Epithelial cell of proximal tubule (primary cell): ENCODE results near the gene METTL25B. TPM values are rescaled to one million over a fixed set of nuclear protein-coding genes. Genes with fewer than 3 reads are reported as not detected.

ENCODE experiments used
- DNase-seq: peaks from one replicate; pipeline ENCODE4 v3.0.0-alpha.2; 2011; ENCODE audit warnings: low read depth
- H3K4me3 ChIP-seq: 2 replicates; pipeline ENCODE4 v1.5.1; 2011; ENCODE audit warnings: low read depth, mild to moderate bottlenecking, low read length
- CTCF ChIP-seq: conservative IDR thresholded peaks from 2 replicates; pipeline ENCODE4 v1.5.1; 2012; ENCODE audit warnings: low read depth, mild to moderate bottlenecking, low read length
- total RNA-seq: library from RNA; depleted of rRNA; stranded (reverse); fragments of >200 nt; gene quantifications from 2 replicates; pipeline ENCODE4 v1.2.3, GENCODE V29; 2015

Gene METTL25B
- total RNA-seq, 1 donor from 2014 or later, result 19.9 TPM

DNA sequence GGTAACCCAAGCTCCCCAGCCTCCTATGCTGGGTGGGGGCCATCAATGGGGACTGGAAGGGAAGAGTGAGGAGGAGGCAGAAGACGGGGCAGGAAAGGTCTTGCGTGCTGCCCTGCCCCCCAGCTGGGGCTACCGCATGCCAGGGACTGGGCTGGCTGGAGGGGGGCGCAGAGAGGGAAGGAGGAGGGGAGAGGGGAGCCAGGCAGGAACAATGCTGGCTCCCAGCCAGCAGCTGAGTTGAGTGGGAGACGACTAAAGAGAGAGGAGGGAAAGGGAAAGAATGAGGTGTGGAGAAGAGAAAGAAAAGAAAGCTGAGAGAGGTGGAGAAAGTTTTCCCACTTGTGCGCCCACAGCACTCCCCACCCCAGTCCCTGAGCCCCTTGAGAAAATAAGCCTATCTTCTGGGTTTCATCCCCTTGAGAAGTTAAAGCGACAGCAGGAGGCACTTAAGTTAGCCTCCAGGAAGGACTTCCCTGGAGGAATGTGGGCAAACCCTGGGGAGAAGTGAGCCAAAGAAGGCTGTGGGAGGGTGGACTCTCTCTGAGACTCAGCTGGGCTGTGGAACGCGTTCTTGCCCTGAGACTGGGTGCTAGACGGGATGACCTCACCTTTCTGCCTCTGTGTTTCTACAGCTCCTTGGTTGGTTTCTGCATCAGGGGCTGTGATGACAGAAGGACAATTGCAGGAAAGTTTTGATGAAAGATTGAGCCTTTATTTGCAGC, 38.2 kb upstream of the METTL25B start:
- no peak for DNase-seq
- peak overlapping the region; percentile 21 for H3K4me3 ChIP-seq
- no peak for TF ChIP-seq CTCF

- no peak for DNase-seq
- TF ChIP-seq CTCF, result no peak
- H3K4me3 ChIP-seq, result no peak overlapping the region
Observed at GRCh38 chr1:156690675-156691036, 37.6 kb upstream of the METTL25B start.

DNA sequence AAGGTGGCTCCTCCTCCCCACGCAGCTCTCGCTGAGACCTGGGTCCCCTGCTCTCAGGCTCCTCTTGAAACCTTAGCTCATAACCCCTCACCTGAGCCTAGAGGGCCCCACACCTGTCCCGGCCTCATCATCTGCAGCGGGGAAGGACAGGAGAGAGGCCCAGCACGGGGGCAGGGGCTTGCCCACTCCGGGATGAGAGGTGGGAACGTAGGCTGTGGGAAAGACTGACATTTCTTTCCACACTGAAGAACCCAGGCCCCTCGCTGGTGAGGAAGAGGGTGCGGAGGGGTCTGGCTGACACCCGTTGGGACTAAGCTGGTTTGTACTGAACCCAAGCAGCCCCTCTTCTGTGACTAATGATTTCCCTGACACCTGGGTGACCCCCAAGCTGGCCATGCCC, 37.1 kb upstream of the METTL25B start:
- H3K4me3 ChIP-seq, result no peak overlapping the region
- no peak for DNase-seq
- TF ChIP-seq CTCF, result no peak

DNA sequence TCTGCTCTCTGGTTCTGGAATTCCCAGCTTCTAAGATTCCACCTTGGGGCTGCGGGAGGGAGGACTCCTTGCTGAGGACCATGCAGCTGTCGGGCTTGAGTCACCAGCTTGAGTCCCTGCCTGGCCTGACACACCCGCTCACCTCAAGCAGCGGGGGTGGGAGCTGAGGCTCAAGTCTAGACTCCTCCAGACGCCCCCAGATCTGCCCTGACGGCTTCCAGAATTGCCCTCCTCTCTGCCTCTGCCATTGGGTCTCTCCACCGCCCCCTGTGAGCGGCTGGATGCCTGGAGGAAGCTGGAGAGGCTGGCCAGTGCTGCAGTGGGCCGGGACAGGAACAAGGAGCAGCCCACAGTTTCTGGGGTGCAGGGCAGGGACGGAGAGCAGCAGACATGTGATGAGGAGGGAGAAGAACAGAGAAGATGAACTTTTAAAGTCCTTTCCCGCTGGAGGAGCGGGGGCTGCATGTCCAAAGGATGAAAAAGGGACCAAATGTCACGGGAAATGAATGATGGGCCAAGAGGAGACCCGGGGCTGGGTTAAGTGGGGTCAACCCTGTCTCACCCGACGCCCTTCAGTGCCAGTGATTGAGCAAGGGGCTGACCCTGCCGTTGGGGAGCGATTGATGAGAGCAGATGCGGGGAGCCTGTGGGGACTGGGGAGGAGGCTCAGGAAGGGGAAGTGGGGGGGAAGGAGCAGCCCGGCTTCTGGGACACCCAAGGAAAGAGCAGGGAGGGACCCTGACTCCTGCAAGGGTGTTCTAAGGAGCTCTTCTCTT, 36.4 kb upstream of the METTL25B start:
- no peak for TF ChIP-seq CTCF
- H3K4me3 ChIP-seq, result no peak overlapping the region
- DNase-seq, result no peak

DNA sequence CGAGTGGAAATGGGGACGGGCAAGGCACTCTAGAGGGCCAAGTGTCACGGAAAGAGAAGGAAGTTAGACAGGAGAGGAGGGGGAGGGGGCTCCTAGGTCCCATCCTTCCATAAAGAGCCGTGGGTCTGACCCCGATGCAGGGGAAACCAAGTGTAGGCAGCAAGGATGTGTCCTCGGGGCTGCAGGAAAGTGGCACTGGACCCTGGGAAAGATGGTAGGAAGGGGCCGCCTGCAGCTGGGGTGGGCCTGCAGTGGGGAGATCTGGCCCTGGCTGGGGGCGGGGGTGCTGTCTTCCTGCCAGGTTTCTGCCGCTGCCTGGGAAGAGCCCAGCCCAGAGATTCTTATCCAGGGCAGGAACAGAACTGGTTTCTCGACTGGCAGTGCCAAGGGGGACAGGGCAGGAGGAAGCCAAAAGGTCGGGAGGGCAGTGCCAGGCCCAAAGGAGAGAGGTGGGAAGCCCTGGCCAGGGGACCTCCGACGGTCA, 35.8 kb upstream of the METTL25B start:
- no peak for DNase-seq
- no peak for TF ChIP-seq CTCF
- H3K4me3 ChIP-seq, result no peak overlapping the region

DNA sequence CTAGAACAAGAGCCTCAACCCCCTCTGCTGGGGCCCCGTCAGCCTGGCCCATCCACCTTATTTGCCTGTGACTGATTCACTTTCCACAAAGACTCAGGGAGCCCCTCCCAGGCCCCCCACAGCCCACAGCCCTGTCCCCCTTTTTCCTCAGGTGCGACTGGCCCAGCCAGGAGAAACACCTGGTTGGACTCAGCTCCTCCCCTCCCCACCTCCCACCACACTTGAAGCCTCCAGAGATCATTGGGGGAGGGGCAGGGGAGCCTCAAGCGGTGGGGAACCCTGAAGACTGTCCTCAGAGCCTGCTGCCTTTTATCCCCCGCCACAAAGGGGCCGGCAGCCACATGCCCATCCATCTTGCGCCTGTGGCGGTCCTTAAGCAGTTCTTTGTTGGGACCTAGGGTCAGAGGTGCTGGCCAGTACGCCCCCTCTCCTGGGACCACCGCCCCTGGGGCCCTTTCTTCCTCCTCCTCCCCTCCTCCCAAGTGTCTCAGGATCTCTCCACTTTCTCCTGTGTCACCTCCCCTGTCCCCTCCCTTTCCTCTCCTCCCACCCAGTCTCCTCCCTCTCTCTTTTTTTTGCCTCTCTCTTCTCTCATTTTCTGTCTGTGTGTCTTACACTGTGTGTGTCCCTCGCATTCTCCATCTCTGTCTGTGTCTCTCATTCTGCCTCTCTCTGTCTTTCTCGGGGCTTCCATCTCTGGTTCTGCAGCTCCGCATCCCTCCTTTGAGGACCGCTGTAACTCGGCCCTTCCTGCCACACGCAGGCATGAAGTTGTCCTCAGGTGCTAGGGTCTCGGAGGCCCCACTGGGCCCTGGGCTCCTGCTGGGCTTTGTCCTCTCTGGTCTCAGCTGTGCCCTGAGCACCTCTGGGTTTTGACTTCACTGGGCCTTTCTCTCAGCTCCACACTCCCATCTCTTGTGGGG, 35.1 kb upstream of the METTL25B start:
- no peak overlapping the region for H3K4me3 ChIP-seq
- no peak for TF ChIP-seq CTCF
- DNase-seq, result no peak
